ENCODE measurements around the gene ZNF496. TPM values are rescaled to one million over a fixed set of nuclear protein-coding genes. Genes with fewer than 3 reads are reported as not detected.

The ZNF496 gene
- total RNA-seq, 2 experiments from 2014 or later = 15.8 to 19.9 TPM

- DNase-seq (no peak), ATAC-seq (ENCODE audit: poor library complexity) (no peak)
- peaks cover 48% of the 10 kb centered on the region for H3K4me1 Mint-ChIP-seq (ENCODE audit: low read depth)
- no peak overlapping the region for H3K27ac Mint-ChIP-seq
- no peak overlapping the region for H3K27ac ChIP-seq (ENCODE audit: low read depth in 1 of 2, low read length in 2 of 2)
- H3K4me3 ChIP-seq (ENCODE audit: low read length) = no peak overlapping the region
- peaks cover 30% of the 10 kb centered on the region for H3K36me3 Mint-ChIP-seq (ENCODE audit: low read depth)
- no peaks in the 10 kb centered on the region for H3K9me3 Mint-ChIP-seq
- H3K4me1 ChIP-seq (ENCODE audit: insufficient read depth, low read length) = peaks cover 6% of the 10 kb centered on the region
- H3K4me3 Mint-ChIP-seq = no peak overlapping the region
- no peaks in the 10 kb centered on the region for H3K9me3 ChIP-seq (ENCODE audit: control insufficient read depth in 1 of 2, insufficient read depth in 1 of 2, low read length in 2 of 2)
- POLR2A ChIA-PET = interaction anchor here (1.0 kb wide), 1 partner anchor 393 kb away, joined by 3 read pairs; no protein-coding TSS in a partner anchor
- no peaks in the 10 kb centered on the region for H3K27me3 Mint-ChIP-seq
- no peak for TF ChIP-seq CTCF (IDR thresholded peaks at IDR 0.05)
- peaks cover 12% of the 10 kb centered on the region for H3K36me3 ChIP-seq (ENCODE audit: insufficient read depth, low read length)
- CTCF ChIA-PET = no interaction called here
- H3K27me3 ChIP-seq (ENCODE audit: control insufficient read depth in 1 of 2, insufficient read depth in 2 of 2, low read length in 2 of 2) = no peaks in the 10 kb centered on the region
- intact Hi-C loops (cut with DNase I, micrococcal nuclease) = no loop called here
Measured at GRCh38 chr1:247324923-247325322, 6.7 kb downstream of the ZNF496 start.

GRCh38 chr1:247324204-247324787 lies 7.4 kb downstream of the ZNF496 start:
- peak overlapping the region; percentile 91 for H3K27ac Mint-ChIP-seq

DNA sequence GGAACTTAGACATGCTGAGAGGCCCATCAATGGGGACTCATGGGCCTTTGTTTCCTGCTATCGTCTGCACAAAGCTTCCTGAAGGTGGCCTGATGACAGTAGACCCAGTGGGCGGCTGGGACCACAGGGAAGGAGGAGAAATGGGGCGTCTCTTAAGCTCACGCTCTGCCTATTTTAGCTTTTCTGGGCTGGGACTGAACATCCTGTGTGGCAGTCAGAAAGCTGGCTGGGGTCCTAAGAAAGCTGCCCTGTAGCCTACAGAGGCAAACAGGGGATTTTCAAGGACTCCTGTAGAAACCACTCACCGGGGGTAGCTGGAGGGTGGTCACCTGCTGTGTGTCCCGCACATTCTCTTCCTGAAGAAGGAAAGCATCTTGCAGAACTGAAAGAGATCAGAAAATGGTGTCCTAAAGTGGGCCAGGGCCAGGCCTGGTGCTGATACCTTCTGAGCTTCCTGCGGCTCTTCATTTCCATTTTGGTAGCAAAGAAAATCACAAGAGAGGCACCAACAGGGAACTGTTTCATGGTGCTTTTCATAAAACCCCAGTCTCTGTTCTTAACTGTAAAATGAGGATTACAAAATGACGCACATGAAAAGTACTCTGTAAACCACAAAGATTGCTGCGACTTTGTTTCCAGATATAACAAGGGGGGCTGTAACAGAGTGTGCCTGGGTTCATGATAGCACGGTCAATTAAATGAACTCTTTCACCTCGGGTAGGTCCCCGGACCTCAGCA lies 8.6 kb downstream of the ZNF496 start:
- H3K36me3 Mint-ChIP-seq (ENCODE audit: low read depth) = peaks cover 40% of the 10 kb centered on the region
- H3K9me3 Mint-ChIP-seq = no peaks in the 10 kb centered on the region
- H3K27ac Mint-ChIP-seq = peak overlapping the region; percentile 91
- Histone ChIP-seq H3K27me3 (ENCODE audit: control insufficient read depth in 1 of 2, insufficient read depth in 2 of 2, low read length in 2 of 2) (no peaks in the 10 kb centered on the region), H3K4me1 (ENCODE audit: insufficient read depth, low read length) (peaks cover 6% of the 10 kb centered on the region), H3K36me3 (ENCODE audit: insufficient read depth, low read length) (peaks cover 9% of the 10 kb centered on the region), H3K4me3 (ENCODE audit: low read length) (peak overlapping the region; percentile 28), H3K27ac (ENCODE audit: low read depth in 1 of 2, low read length in 2 of 2) (peak overlapping the region in 1 of 2 donors; percentile 36), H3K9me3 (ENCODE audit: control insufficient read depth in 1 of 2, insufficient read depth in 1 of 2, low read length in 2 of 2) (no peaks in the 10 kb centered on the region)
- TF ChIP-seq CTCF (IDR thresholded peaks at IDR 0.05) = no peak
- H3K4me1 Mint-ChIP-seq (ENCODE audit: low read depth) = peaks cover 48% of the 10 kb centered on the region
- ChIA-PET CTCF (no interaction called here), POLR2A (interaction anchor here (0.6 to 0.9 kb wide), 4 partner anchors 8 to 113 kb away, joined by 3 to 6 read pairs (median 4); no protein-coding TSS in a partner anchor)
- H3K27me3 Mint-ChIP-seq = no peaks in the 10 kb centered on the region
- DNase-seq = peak in 2 of 14 experiments; percentile 25 to 30
- intact Hi-C loops (cut with DNase I, micrococcal nuclease) = no loop called here
- peak; percentile 71 for ATAC-seq (ENCODE audit: poor library complexity)
- H3K4me3 Mint-ChIP-seq = peak overlapping the region; percentile 54

More at GRCh38 chr1:247324204-247324787, 7.4 kb downstream of the ZNF496 start:
- DNase-seq = no peak
- Histone ChIP-seq H3K27me3 (ENCODE audit: control insufficient read depth in 1 of 2, insufficient read depth in 2 of 2, low read length in 2 of 2) (no peaks in the 10 kb centered on the region), H3K4me1 (ENCODE audit: insufficient read depth, low read length) (peaks cover 6% of the 10 kb centered on the region), H3K27ac (ENCODE audit: low read depth in 1 of 2, low read length in 2 of 2) (no peak overlapping the region), H3K36me3 (ENCODE audit: insufficient read depth, low read length) (peaks cover 12% of the 10 kb centered on the region), H3K9me3 (ENCODE audit: control insufficient read depth in 1 of 2, insufficient read depth in 1 of 2, low read length in 2 of 2) (no peaks in the 10 kb centered on the region), H3K4me3 (ENCODE audit: low read length) (no peak overlapping the region)
- Mint-ChIP-seq H3K36me3 (ENCODE audit: low read depth) (peaks cover 33% of the 10 kb centered on the region), H3K4me3 (peak overlapping the region; percentile 16), H3K9me3 (no peaks in the 10 kb centered on the region), H3K27me3 (no peaks in the 10 kb centered on the region), H3K4me1 (ENCODE audit: low read depth) (peaks cover 48% of the 10 kb centered on the region)
- no peak for ATAC-seq (ENCODE audit: poor library complexity)
- no peak for TF ChIP-seq CTCF (IDR thresholded peaks at IDR 0.05)
- CTCF ChIA-PET = no interaction called here
- POLR2A ChIA-PET = interaction anchor here (1.0 kb wide), 1 partner anchor 392 kb away, joined by 3 read pairs; no protein-coding TSS in a partner anchor
- intact Hi-C loops (cut with DNase I, micrococcal nuclease) = no loop called here

Data from CD4-positive, alpha-beta T cell (primary cell).